ENCODE results near the gene RYR2. TPM values are rescaled to one million over a fixed set of nuclear protein-coding genes. Genes with fewer than 3 reads are reported as not detected.

RYR2 gene
- total RNA-seq, 1 donor from 2014 or later = 5.4 TPM

GRCh38 chr1:237740846-237741245 is 698.9 kb downstream of the RYR2 start:
- H3K27ac Mint-ChIP-seq (ENCODE audit: unreplicated experiment) = no peak overlapping the region
- H3K9me3 Mint-ChIP-seq (ENCODE audit: unreplicated experiment) = no peaks in the 10 kb centered on the region
- TF ChIP-seq CTCF (IDR thresholded peaks at IDR 0.05; ENCODE audit: unreplicated experiment) = no peak
- no peaks in the 10 kb centered on the region for H3K36me3 Mint-ChIP-seq (ENCODE audit: low read depth, unreplicated experiment)
- H3K4me1 Mint-ChIP-seq (ENCODE audit: unreplicated experiment) = no peaks in the 10 kb centered on the region
- no peak overlapping the region for H3K4me3 Mint-ChIP-seq (ENCODE audit: unreplicated experiment)
- peaks cover 4% of the 10 kb centered on the region for H3K27me3 Mint-ChIP-seq (ENCODE audit: unreplicated experiment)
- no peak for DNase-seq (ENCODE audit: low spot score)

GRCh38 chr1:237745545-237745944 is 703.6 kb downstream of the RYR2 start:
- DNase-seq (ENCODE audit: low spot score) = no peak
- H3K9me3 Mint-ChIP-seq (ENCODE audit: unreplicated experiment) = no peaks in the 10 kb centered on the region
- TF ChIP-seq CTCF (IDR thresholded peaks at IDR 0.05; ENCODE audit: unreplicated experiment) = no peak

GRCh38 chr1:237748171-237748960 is 706.4 kb downstream of the RYR2 start:
- Mint-ChIP-seq H3K4me3 (ENCODE audit: unreplicated experiment) (no peak overlapping the region), H3K27me3 (ENCODE audit: unreplicated experiment) (no peaks in the 10 kb centered on the region), H3K9me3 (ENCODE audit: unreplicated experiment) (no peaks in the 10 kb centered on the region), H3K27ac (ENCODE audit: unreplicated experiment) (no peak overlapping the region), H3K36me3 (ENCODE audit: low read depth, unreplicated experiment) (no peaks in the 10 kb centered on the region), H3K4me1 (ENCODE audit: unreplicated experiment) (no peaks in the 10 kb centered on the region)
- no peak for TF ChIP-seq CTCF (IDR thresholded peaks at IDR 0.05; ENCODE audit: unreplicated experiment)
- DNase-seq (ENCODE audit: low spot score) = no peak

More at GRCh38 chr1:237745545-237745944, 703.6 kb downstream of the RYR2 start:
- no peaks in the 10 kb centered on the region for H3K36me3 Mint-ChIP-seq (ENCODE audit: low read depth, unreplicated experiment)
- no peak overlapping the region for H3K4me3 Mint-ChIP-seq (ENCODE audit: unreplicated experiment)
- no peaks in the 10 kb centered on the region for H3K4me1 Mint-ChIP-seq (ENCODE audit: unreplicated experiment)
- no peaks in the 10 kb centered on the region for H3K27me3 Mint-ChIP-seq (ENCODE audit: unreplicated experiment)
- H3K27ac Mint-ChIP-seq (ENCODE audit: unreplicated experiment) = no peak overlapping the region

- H3K9me3 Mint-ChIP-seq (ENCODE audit: unreplicated experiment) = no peaks in the 10 kb centered on the region
- no peaks in the 10 kb centered on the region for H3K27me3 Mint-ChIP-seq (ENCODE audit: unreplicated experiment)
- no peak overlapping the region for H3K27ac Mint-ChIP-seq (ENCODE audit: unreplicated experiment)
- DNase-seq (ENCODE audit: low spot score) = no peak
- H3K4me3 Mint-ChIP-seq (ENCODE audit: unreplicated experiment) = no peak overlapping the region
- no peak for TF ChIP-seq CTCF (IDR thresholded peaks at IDR 0.05; ENCODE audit: unreplicated experiment)
- no peaks in the 10 kb centered on the region for H3K4me1 Mint-ChIP-seq (ENCODE audit: unreplicated experiment)
- no peaks in the 10 kb centered on the region for H3K36me3 Mint-ChIP-seq (ENCODE audit: low read depth, unreplicated experiment)
Measured at GRCh38 chr1:237749122-237749521, 707.1 kb downstream of the RYR2 start.

GRCh38 chr1:237751090-237751489 is 709.1 kb downstream of the RYR2 start:
- Mint-ChIP-seq H3K9me3 (ENCODE audit: unreplicated experiment) (no peaks in the 10 kb centered on the region), H3K4me1 (ENCODE audit: unreplicated experiment) (no peaks in the 10 kb centered on the region), H3K36me3 (ENCODE audit: low read depth, unreplicated experiment) (no peaks in the 10 kb centered on the region), H3K27me3 (ENCODE audit: unreplicated experiment) (no peaks in the 10 kb centered on the region), H3K27ac (ENCODE audit: unreplicated experiment) (no peak overlapping the region), H3K4me3 (ENCODE audit: unreplicated experiment) (no peak overlapping the region)
- TF ChIP-seq CTCF (IDR thresholded peaks at IDR 0.05; ENCODE audit: unreplicated experiment) = no peak
- no peak for DNase-seq (ENCODE audit: low spot score)

All from endothelial cell (in vitro differentiated cells).